ENCODE data around the gene DPP6.

GRCh38 chr7:154775681-154776080 is 723.5 kb downstream of the DPP6 start:
- TF ChIP-seq, protein P1, sequence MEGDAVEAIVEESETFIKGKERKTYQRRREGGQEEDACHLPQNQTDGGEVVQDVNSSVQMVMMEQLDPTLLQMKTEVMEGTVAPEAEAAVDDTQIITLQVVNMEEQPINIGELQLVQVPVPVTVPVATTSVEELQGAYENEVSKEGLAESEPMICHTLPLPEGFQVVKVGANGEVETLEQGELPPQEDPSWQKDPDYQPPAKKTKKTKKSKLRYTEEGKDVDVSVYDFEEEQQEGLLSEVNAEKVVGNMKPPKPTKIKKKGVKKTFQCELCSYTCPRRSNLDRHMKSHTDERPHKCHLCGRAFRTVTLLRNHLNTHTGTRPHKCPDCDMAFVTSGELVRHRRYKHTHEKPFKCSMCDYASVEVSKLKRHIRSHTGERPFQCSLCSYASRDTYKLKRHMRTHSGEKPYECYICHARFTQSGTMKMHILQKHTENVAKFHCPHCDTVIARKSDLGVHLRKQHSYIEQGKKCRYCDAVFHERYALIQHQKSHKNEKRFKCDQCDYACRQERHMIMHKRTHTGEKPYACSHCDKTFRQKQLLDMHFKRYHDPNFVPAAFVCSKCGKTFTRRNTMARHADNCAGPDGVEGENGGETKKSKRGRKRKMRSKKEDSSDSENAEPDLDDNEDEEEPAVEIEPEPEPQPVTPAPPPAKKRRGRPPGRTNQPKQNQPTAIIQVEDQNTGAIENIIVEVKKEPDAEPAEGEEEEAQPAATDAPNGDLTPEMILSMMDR (IDR thresholded peaks at IDR 0.05), result no peak
- TF ChIP-seq POLR2A (IDR thresholded peaks at IDR 0.05; ENCODE audit: low read depth) (no peak), EP300 (IDR thresholded peaks at IDR 0.05) (no peak), POLR2AphosphoS5 (IDR thresholded peaks at IDR 0.05) (no peak)
